Hair follicle dermal papilla cell (primary cell): ENCODE results near the gene HSPA2. TPM values are rescaled to one million over a fixed set of nuclear protein-coding genes. Genes with fewer than 3 reads are reported as not detected.

Experiments used
- small RNA-seq: library from RNA; depleted of rRNA; stranded (forward); fragments of <200 nt; gene quantifications from one replicate; pipeline ENCODE3, GENCODE V24; 2012
- total RNA-seq: library from RNA; depleted of rRNA; stranded (reverse); fragments of >200 nt; gene quantifications from 2 replicates; pipeline ENCODE4 v1.2.3, GENCODE V29; 2012

HSPA2 gene
- total RNA-seq = 29.2 and 30.2 TPM in 2 replicates

DNA sequence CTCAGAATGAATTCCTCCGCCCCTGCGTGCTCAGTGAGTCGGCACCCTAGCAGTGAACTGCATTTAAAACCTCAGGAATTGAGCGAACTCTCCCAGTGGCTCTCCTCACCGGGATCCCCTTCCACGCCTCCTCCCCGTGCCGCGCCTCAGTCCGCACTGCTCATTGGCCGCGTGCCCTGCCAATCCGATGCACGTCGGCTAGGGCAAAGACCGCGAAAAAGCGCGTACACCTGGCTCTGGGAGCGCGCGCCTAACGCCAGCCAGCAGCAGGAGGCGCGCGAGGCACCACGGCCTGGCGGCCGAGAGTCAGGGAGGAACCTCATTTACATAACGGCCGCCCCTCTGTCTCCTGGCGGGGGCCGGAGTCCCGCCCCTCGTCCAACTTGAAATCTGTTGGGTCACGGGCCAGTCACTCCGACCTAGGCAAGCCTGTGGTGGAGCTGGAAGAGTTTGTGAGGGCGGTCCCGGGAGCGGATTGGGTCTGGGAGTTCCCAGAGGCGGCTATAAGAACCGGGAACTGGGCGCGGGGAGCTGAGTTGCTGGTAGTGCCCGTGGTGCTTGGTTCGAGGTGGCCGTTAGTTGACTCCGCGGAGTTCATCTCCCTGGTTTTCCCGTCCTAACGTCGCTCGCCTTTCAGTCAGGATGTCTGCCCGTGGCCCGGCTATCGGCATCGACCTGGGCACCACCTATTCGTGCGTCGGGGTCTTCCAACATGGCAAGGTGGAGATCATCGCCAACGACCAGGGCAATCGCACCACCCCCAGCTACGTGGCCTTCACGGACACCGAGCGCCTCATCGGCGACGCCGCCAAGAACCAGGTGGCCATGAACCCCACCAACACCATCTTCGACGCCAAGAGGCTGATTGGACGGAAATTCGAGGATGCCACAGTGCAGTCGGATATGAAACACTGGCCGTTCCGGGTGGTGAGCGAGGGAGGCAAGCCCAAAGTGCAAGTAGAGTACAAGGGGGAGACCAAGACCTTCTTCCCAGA lies at the start of gene HSPA2:
Gene HSPA2, plus strand, starts transcription at position 534 of the 995 bp plus-strand sequence. Its CDS starts 109 bp downstream, at position 643.

DNA sequence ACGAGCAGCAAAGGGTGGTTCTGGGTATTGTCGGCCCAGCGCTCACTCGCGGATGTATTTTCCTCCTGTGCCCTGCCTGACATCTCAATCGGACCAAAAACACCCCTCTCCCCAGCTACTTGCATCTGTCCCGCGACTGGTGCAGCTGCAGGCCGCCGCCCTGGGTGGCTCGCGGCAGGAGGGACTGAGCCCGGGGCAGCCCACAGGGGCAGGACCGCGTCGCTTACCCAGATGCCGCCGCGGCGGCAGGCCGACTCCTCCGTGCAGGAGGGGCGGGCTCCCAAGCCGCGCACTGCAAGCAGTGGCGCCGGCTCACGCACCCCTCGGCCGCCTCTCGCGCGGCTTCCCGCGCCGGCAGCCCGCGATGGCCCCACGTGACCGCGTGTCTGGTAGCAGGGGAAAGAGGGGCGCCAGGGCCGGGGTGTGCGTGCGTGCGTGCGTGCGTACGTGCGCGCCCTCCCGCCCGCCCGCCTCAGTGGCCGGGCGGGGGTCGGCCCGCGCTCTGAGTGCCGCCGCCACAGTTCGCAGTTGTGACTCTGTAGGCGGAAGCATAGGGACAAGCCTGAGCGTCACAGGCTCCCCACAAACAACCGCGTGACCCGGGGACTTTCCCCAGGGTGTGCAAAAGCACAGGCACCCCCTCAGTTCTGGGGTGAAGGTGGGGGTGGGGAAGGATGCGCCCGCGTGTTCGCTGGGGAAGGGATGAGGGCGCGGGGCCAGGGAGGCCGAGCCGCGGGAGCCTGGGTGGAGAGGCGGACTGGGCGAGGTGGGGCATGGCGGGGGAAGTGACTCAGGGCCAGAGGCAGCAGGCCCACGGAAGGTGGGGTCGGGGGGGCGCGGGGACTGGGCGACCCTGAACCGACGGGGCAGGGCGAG lies 36.9 kb upstream of the HSPA2 start, which contains the start of gene ZBTB25:
Gene ZBTB25, minus strand, starts transcription at position 405 of the 876 bp plus-strand sequence. CDS start 13,305 bp downstream, outside the sequence.

DNA sequence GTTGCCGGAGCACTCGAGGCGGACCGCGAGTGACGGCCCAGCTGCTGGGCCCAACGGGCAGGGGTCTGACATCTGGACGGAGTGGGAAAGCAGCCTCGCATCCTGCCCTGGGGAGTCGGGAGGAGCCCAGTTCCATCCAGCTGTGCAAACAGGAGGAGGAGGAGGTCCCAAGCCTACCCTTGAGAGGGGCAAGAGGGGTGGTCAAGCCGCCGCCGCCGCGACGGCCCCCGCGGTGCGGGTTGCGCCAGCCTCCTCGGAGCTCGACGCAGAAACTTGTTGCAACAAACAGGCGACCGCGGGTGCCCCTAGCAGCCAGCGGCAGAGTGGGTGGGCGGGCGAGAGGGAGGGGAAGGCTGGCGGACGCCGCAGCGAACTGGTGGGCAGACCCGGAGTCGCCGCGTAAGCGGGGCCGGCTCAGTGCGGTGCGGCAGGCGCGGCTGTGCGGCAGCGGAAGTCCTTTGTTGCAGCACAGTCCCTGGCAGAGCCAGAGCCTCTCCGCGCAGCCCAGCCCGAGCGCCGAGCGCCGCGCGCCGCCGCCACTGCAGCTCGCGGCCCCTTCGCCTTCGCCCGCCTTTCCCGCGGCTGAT lies 36.1 kb upstream of the HSPA2 start, which contains the start of gene ZBTB1:
Gene ZBTB1, plus strand, starts transcription at position 461 of the 587 bp plus-strand sequence. CDS start 16,735 bp downstream, outside the sequence.

DNA sequence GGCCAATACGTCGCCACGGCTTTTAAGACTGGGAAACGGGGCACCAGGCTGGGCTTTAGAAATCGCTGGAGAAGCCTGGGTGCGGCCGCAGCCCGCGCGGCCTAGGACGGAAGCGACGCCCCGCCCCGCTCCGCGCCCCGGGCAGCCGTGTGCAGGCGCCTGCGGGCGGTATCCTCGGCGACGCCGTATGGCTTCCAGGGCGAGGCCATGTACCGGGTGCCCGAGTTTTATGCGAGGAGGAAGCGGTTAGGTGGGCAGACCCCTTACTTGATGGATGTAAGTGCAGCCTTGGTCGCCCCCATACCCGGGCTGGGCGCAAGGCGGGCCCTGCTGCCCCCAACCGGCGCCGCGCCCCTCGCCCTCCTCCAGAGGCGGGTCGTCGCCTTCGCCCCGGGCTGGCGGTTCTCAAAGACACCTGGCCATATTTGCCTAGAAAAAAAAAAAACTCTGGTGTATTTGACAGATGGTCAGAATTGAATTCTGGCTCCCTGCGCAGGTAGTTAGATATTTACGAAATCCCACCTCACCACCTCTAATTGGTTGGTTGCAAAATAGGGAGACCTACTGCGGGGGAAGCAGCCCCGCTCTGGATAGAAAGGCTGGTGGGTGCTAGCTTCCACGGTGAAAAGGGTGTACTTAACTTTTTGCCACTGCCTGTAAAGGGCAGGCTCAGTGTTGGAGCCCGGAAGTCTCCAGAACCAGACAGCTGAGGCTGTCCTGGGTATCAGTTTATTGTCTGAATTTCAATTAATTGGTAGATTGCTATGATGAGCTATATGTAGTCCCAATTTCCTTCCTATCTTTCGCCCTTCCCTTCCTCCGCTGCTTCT lies 9.5 kb downstream of the HSPA2 start, which contains the start of gene PPP1R36:
Gene PPP1R36, plus strand, starts transcription at position 171 of the 830 bp plus-strand sequence. Its CDS starts 37 bp downstream, at position 208.

Small RNAs within 50 kb of the gene (small RNA-seq; reads per million reads assigned to genes)
- not detected for gene AL049869.4

Other genes with a start within 250 kb of the HSPA2 start
- gene ESR2, start 246.4 kb upstream of the HSPA2 start, total RNA-seq = under 0.01 and 0.12 TPM in 2 replicates
- gene MTHFD1, start 152.4 kb upstream of the HSPA2 start, total RNA-seq = 34.6 and 45.6 TPM in 2 replicates
- gene AKAP5, start 75.2 kb upstream of the HSPA2 start, total RNA-seq = 0.36 and 0.65 TPM in 2 replicates
- 6.2 and 8.3 TPM in 2 replicates for gene ZBTB25, start 36.9 kb upstream of the HSPA2 start, total RNA-seq
- gene ZBTB1, start 36.0 kb upstream of the HSPA2 start, total RNA-seq = 55.6 and 70.3 TPM in 2 replicates
- 1.8 and 2.9 TPM in 2 replicates for gene PPP1R36, start 9.2 kb downstream of the HSPA2 start, total RNA-seq
- 5.8 and 6.5 TPM in 2 replicates for gene PLEKHG3, start 163.7 kb downstream of the HSPA2 start, total RNA-seq